Neural crest cell (in vitro differentiated cells): ENCODE data around the gene NAXE. TPM values are rescaled to one million over a fixed set of nuclear protein-coding genes. Genes with fewer than 3 reads are reported as not detected.

Experiments
- DNase-seq: peaks from one replicate; pipeline ENCODE4 v3.0.0; 2021; ENCODE audit warnings: low read depth, mixed read lengths, low spot score
- H3K27ac Mint-ChIP-seq: one replicate; pipeline ENCODE4 v1.8.0; 2021; ENCODE audit warnings: mild to moderate bottlenecking, mixed read lengths; ENCODE audit not compliant: unreplicated experiment
- H3K27me3 Mint-ChIP-seq: 2 replicates; pipeline ENCODE4 v1.8.0; 2021; ENCODE audit warnings: low read depth, mild to moderate bottlenecking, mixed read lengths
- H3K36me3 Mint-ChIP-seq: 2 replicates; pipeline ENCODE4 v1.8.0; 2021; ENCODE audit warnings: low read depth, mild to moderate bottlenecking, mixed read lengths
- H3K4me1 Mint-ChIP-seq: 2 replicates; pipeline ENCODE4 v1.8.0; 2021; ENCODE audit warnings: mixed read lengths
- H3K4me3 Mint-ChIP-seq: one replicate; pipeline ENCODE4 v1.8.0; 2021; ENCODE audit warnings: mild to moderate bottlenecking, mixed read lengths
- H3K9me3 Mint-ChIP-seq: 2 replicates; pipeline ENCODE4 v1.8.0; 2021; ENCODE audit warnings: mixed read lengths
- total RNA-seq: library from RNA; stranded (reverse); gene quantifications from 2 replicates; pipeline ENCODE4 v1.2.1, GENCODE V29; 2021
- TF ChIP-seq, protein P1 (sequence below): fragments of 200-600 bp; sonication (generic); conservative IDR thresholded peaks from 2 replicates; pipeline ENCODE4 v1.5.0; 2021; ENCODE audit warnings: antibody characterized with exemption, mild to moderate bottlenecking

NAXE gene
- total RNA-seq, 1 donor from 2014 or later, result 76.5 TPM

DNA sequence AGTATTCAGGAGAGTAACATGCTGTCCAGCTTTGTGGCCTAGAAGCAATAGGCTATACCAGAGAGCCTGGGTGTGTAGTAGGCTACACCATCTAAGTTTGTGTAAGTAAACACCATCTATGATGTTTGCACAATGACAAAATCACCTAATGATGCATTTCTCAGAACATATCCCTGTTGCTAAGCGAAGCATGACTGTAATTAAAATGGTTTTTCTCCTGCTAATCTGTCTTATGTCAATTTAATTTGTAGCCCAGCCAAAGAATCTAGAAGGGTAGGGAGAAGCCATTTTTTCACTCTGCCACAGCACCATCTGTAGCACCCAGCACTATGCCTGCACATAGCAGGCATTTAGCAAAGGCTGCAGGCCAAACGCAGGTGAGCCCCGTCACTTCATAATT is 14.0 kb upstream of the NAXE start:
- Mint-ChIP-seq H3K4me1 (peaks cover 17% of the 10 kb centered on the region), H3K9me3 (no peaks in the 10 kb centered on the region), H3K4me3 (no peak overlapping the region), H3K36me3 (no peaks in the 10 kb centered on the region), H3K27ac (peak overlapping the region; percentile 5), H3K27me3 (peaks cover 9% of the 10 kb centered on the region)
- TF ChIP-seq, protein P1, sequence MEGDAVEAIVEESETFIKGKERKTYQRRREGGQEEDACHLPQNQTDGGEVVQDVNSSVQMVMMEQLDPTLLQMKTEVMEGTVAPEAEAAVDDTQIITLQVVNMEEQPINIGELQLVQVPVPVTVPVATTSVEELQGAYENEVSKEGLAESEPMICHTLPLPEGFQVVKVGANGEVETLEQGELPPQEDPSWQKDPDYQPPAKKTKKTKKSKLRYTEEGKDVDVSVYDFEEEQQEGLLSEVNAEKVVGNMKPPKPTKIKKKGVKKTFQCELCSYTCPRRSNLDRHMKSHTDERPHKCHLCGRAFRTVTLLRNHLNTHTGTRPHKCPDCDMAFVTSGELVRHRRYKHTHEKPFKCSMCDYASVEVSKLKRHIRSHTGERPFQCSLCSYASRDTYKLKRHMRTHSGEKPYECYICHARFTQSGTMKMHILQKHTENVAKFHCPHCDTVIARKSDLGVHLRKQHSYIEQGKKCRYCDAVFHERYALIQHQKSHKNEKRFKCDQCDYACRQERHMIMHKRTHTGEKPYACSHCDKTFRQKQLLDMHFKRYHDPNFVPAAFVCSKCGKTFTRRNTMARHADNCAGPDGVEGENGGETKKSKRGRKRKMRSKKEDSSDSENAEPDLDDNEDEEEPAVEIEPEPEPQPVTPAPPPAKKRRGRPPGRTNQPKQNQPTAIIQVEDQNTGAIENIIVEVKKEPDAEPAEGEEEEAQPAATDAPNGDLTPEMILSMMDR, result no peak
- DNase-seq, result no peak

DNA sequence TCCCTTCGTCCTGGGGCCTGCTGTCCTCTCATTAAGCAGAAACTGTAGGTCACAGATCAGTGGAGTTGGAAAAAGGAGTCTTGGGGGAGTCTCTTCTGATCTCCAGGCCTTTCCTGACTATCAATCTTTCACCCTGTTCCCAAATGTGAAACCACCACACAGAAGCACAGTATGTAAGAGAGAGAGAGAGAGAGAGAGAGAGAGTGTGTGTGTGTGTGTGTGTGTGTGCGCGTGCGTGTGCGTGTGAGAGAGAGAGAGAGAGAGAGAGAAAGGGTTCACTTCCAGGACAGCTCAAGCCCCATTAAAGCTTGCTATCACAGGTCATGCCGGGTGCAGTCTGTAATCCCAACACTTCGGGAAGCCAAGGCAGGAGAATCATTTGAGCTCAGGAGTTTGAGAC is 13.5 kb upstream of the NAXE start:
- TF ChIP-seq, protein P1, result no peak
- no peaks in the 10 kb centered on the region for H3K9me3 Mint-ChIP-seq
- peaks cover 12% of the 10 kb centered on the region for H3K4me1 Mint-ChIP-seq
- no peaks in the 10 kb centered on the region for H3K36me3 Mint-ChIP-seq
- H3K27ac Mint-ChIP-seq, result peak overlapping the region; percentile 5
- peaks cover 9% of the 10 kb centered on the region for H3K27me3 Mint-ChIP-seq
- no peak for DNase-seq
- no peak overlapping the region for H3K4me3 Mint-ChIP-seq

DNA sequence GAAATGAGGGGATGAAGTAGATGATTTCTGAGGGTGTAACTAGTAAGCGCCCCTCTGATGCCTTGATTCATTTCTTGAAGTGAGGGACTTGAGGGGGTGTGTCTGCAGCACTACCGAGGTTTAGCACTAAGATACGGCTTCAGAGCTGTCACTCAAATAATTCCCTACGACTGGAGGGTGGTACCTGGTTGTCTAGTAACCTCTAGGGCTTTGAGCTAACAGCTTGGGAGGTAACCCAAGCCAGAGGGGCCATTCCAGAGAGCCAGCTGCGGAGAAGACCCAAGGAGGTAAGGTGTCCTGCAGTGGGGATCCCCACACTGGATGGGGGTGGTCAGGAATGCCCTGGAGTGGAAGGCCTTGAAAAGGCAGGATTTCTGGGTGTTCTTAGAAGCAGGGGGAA is 12.1 kb upstream of the NAXE start, which contains the start of gene TTC24:
TSS of gene TTC24 (plus strand) at position 252 of the 400 bp plus-strand sequence. CDS start 1,642 bp downstream, outside the sequence.
- no peak within 1 kb of the TSS for H3K4me3 Mint-ChIP-seq
- H3K36me3 Mint-ChIP-seq, result no peaks in the 10 kb centered on the region
- TF ChIP-seq, protein P1, result no peak
- DNase-seq, result no peak
- H3K27me3 Mint-ChIP-seq, result peaks cover 4% of the 10 kb centered on the region
- peaks cover 15% of the 10 kb centered on the region for H3K4me1 Mint-ChIP-seq
- no peaks in the 10 kb centered on the region for H3K9me3 Mint-ChIP-seq
- H3K27ac Mint-ChIP-seq, result no peak within 1 kb of the TSS

DNA sequence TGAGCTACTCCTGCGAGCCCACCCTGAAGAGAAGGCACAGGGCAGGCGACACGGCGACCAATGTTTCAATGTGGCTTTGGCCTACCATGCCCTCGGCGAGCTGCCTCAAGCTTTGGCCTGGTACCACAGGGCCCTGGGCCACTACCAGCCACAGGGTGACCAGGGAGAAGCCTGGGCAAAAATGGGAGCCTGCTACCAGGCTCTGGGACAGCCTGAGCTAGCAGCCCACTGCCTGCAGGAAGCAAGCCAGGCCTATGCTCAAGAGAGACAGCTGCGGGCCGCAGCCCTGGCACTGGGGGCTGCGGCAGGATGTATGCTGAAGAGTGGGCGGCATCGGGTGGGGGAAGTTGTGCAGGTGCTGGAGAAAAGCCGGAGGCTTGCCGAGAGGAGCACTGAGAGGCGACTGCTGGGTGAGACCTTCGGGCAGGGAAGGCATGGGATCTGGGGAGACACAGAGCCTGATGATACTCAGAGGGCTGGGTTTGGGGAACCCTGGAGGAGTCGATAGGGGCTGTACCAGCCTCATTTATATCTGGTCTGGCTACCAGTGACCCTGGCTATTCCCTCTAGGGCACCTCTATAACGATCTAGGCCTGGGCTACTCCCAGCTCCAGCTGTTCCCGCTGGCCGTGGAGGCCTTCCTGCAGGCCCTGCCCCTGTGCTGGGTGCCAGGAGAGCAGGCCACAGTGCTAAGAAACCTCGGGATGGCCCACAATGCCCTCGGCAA is 9.8 kb upstream of the NAXE start:
- Mint-ChIP-seq H3K27ac (peak overlapping the region; percentile 88), H3K4me3 (no peak overlapping the region), H3K36me3 (no peaks in the 10 kb centered on the region), H3K4me1 (peaks cover 15% of the 10 kb centered on the region), H3K27me3 (no peaks in the 10 kb centered on the region), H3K9me3 (no peaks in the 10 kb centered on the region)
- TF ChIP-seq, protein P1, result no peak
- DNase-seq, result no peak

DNA sequence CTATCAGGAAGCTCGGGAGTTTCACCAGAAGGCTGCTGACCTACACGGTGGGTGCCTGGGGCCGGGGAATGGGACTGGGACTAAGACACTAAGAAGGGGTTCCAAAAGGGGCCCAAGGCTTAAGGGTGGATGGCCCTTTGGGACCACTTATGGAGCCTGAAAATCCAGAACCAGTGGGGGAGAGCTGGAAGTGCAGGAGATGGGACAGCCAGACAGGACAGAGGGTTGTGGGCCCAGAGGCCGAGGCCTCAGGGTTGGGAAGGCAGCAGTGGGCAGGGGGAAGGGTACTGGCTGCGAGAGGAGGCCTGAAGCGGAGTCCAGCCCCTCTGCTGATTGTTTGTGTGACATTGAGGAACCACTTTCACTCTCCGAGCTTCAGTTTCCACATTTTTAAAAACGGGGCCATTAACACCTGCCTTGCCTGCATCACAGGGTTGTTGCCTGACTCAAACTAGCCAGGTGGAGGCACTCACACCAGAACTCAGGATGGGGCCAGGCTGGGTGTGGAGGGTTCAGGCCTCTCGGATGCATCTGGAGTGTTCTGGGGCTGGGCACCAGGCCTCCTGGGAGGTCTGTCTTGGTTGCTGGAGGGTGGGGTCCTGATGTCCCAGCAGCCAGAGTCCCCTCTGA is 9.1 kb upstream of the NAXE start:
- no peaks in the 10 kb centered on the region for H3K36me3 Mint-ChIP-seq
- TF ChIP-seq, protein P1, result no peak
- H3K9me3 Mint-ChIP-seq, result no peaks in the 10 kb centered on the region
- H3K4me1 Mint-ChIP-seq, result peaks cover 15% of the 10 kb centered on the region
- no peak for DNase-seq
- H3K27me3 Mint-ChIP-seq, result no peaks in the 10 kb centered on the region
- no peak overlapping the region for H3K4me3 Mint-ChIP-seq
- peak overlapping the region; percentile 36 for H3K27ac Mint-ChIP-seq
